ENCODE measurements around the gene ANKRA2.
"Not testable (repeated sequence)": the region's sequence is repeated elsewhere in the genome, so short reads cannot be mapped to it uniquely, and the experiment has no call there.

The ANKRA2 gene

GRCh38 chr5:73552642-73553041, 12.8 kb downstream of the ANKRA2 start:
- in situ Hi-C loops (cut with HindIII; ENCODE audit: low sequenced_read_pairs), result no loop called here

GRCh38 chr5:73550016-73550415, 15.4 kb downstream of the ANKRA2 start:
- in situ Hi-C loops (cut with HindIII; ENCODE audit: low sequenced_read_pairs), result no loop called here

- in situ Hi-C loops (cut with HindIII; ENCODE audit: low sequenced_read_pairs), result no loop called here
These were observed 20.0 kb downstream of the ANKRA2 start for GRCh38 chr5:73545403-73545779.

GRCh38 chr5:73544429-73545402, 20.7 kb downstream of the ANKRA2 start:
- in situ Hi-C loops (cut with HindIII; ENCODE audit: low sequenced_read_pairs), result no loop called here

- in situ Hi-C loops (cut with HindIII; ENCODE audit: low sequenced_read_pairs), result no loop called here
These were observed 23.4 kb downstream of the ANKRA2 start for GRCh38 chr5:73542020-73542419.

- in situ Hi-C loops (cut with HindIII; ENCODE audit: low sequenced_read_pairs), result no loop called here
These were observed 25.2 kb downstream of the ANKRA2 start for GRCh38 chr5:73540192-73540591.

DNA sequence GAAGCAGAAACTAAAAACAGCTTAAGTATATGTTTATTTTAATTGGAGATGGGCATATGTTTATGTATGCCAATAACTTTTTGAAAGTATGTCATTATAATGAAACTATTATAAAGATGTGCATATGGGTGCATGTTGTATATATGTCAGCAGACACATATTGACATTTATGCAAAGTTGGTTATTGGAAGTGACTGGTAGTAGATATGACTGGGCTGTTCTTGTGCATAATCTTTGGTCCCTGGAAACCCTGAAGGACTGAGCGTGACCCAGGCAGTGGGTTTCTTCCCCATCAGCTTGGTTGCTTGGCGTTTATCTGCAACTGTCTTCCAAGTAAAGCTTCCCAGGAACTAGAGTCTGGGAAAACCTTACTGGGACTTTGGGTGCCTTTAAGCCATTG, 25.7 kb downstream of the ANKRA2 start:
- in situ Hi-C loops (cut with HindIII; ENCODE audit: low sequenced_read_pairs), result no loop called here

GRCh38 chr5:73534971-73535370, 30.5 kb downstream of the ANKRA2 start:
- in situ Hi-C loops (cut with HindIII; ENCODE audit: low sequenced_read_pairs), result no loop called here

GRCh38 chr5:73534011-73534644, 31.3 kb downstream of the ANKRA2 start:
- in situ Hi-C loops (cut with HindIII; ENCODE audit: low sequenced_read_pairs), result no loop called here

GRCh38 chr5:73532195-73532594, 33.2 kb downstream of the ANKRA2 start:
- in situ Hi-C loops (cut with HindIII; ENCODE audit: low sequenced_read_pairs), result no loop called here

DNA sequence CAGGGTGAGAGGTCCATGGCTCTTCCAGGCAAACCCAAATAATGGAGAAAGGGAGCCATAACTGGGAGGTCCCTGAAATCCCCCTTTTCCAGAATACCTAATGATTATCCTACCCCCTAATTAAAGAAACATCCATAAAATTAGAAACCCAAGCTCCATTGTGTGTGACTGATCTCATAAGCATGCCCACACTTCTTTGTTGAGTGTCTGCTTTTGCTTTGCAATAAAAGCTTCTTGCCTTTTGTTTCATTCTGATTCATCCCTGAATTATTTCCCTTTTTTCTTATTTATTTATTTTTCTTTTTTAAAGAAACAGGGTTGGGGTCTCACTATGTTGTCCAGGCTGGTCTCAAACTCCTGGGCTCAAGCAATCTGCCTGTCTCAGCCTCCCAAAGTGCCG, 34.1 kb downstream of the ANKRA2 start:
- in situ Hi-C loops (cut with HindIII; ENCODE audit: low sequenced_read_pairs), result no loop called here

GRCh38 chr5:73529081-73529480, 36.4 kb downstream of the ANKRA2 start:
- in situ Hi-C loops (cut with HindIII; ENCODE audit: low sequenced_read_pairs), result no loop called here

GRCh38 chr5:73528248-73528647, 37.2 kb downstream of the ANKRA2 start:
- in situ Hi-C loops (cut with HindIII; ENCODE audit: low sequenced_read_pairs), result no loop called here

- in situ Hi-C loops (cut with HindIII; ENCODE audit: low sequenced_read_pairs), result no loop called here
These were observed 39.7 kb downstream of the ANKRA2 start for GRCh38 chr5:73525606-73526203.

GRCh38 chr5:73523861-73524260, 41.6 kb downstream of the ANKRA2 start:
- in situ Hi-C loops (cut with HindIII; ENCODE audit: low sequenced_read_pairs), result no loop called here

DNA sequence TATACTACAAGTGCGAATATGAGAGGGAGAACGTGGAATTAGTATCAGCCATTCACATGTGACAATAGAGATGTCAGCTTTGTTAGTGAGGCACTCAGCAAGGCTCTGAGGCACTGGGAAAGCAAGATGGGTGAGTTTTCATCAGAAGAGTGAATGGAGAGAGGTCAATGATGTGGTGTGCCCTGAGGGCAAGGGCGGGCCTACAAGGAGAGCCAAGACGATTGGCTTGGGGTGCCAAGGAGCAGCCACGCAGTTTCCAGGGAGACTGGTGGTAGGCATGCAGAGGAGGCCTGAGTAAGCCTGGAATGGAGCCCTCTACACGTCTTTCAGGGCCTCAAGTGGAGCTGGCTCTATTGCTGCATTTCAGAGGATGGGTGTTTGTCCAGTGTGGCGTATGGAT, 42.5 kb downstream of the ANKRA2 start:
- in situ Hi-C loops (cut with HindIII; ENCODE audit: low sequenced_read_pairs), result no loop called here

DNA sequence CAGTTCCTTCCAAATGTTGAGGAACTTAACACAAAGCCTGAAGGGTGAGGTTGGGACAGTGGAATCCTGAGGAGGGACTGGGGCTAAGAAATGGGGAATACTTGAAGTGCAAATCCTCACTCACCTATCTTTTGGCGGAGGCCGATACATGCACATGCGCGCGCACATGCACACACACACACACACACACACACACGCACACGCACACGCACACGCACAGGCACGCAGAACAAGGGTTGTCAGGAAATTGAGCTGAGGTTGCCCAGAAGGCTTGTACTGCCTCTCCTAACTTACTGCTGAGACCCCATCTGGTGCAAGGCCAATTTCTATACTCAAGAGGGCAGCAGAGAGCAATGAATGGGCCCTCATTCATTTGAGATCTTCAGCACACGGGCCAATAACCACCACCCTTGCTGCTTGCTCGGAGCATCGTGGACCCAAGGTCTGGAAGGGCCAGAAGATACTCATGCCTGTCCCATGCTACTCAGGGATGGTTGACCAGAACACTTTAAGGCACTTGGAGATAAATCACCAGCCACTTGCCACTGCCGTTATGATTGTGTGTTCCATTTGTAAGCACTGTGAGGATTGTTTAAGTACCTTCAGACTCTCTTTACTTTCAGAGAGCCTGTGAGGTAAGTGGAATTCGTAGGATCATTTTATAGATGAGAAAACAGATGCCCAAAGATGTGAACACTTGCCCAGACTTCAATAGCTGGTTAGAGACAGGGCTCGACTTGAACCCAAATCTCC, 45.7 kb downstream of the ANKRA2 start:
- in situ Hi-C loops (cut with HindIII; ENCODE audit: low sequenced_read_pairs), result no loop called here

- in situ Hi-C loops (cut with HindIII; ENCODE audit: low sequenced_read_pairs), result no loop called here
These were observed 50.2 kb downstream of the ANKRA2 start for GRCh38 chr5:73515232-73515631.

DNA sequence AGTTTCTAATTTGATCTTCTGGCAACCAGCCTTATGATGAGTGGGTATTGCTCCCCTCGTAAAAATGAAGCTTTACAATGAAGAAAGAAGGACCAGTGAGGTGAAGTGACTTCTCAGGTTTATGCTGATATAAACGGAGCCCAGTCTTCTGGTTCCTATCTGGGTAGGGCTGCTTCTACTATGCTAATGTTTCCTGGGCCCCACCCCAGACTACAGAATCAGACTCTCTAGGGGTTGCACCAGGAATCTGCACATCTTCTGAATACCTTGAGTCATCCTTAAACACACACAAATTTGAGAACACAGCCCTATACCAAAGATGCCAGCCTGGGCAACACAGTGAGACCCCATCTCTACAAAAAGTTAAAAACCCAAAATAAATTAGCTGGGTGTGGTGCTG, 51.0 kb downstream of the ANKRA2 start:
- in situ Hi-C loops (cut with HindIII; ENCODE audit: low sequenced_read_pairs), result no loop called here

- in situ Hi-C loops (cut with HindIII; ENCODE audit: low sequenced_read_pairs), result no loop called here
These were observed 51.4 kb downstream of the ANKRA2 start for GRCh38 chr5:73513996-73514395.

DNA sequence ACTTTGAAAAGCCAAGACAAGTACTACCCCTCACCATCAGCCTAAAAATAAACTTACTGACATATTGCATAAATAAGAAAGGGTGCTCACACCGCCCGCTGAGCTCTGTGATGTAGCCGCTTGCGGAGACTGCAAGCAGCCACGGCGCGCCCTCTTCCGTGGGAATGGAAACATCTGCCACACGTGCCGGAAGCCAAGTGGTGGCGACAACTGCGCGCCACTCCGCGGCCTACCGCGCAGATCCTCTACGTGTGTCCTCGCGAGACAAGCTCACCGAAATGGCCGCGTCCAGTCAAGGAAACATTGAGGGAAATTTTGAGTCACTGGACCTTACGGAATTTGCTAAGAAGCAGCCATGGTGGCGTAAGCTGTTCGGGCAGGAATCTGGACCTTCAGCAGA, 56.9 kb downstream of the ANKRA2 start:
- in situ Hi-C loops (cut with HindIII; ENCODE audit: low sequenced_read_pairs), result not testable (repeated sequence)
